Keratinocyte (primary cell): ENCODE data around the gene TRMT10C. TPM values are rescaled to one million over a fixed set of nuclear protein-coding genes. Genes with fewer than 3 reads are reported as not detected.
"Not testable (repeated sequence)": the region's sequence is repeated elsewhere in the genome, so short reads cannot be mapped to it uniquely, and the experiment has no call there.

Experiments used
- DNase-seq: peaks from one replicate; pipeline ENCODE4 v3.0.0-alpha.2; 2011; ENCODE audit warnings: low read depth, missing footprints, low spot score
- FAIRE-seq: peaks from 2 replicates; lab custom pipeline; 2011; peaks lifted over from hg19 to GRCh38; lab: Jason Lieb, UNC
- H2AFZ ChIP-seq: 2 replicates; pipeline ENCODE4 v1.6.0; 2012; ENCODE audit warnings: low read length, control low read depth, inconsistent platforms; ENCODE audit not compliant: control insufficient read depth
- H3K27ac ChIP-seq: 2 replicates; pipeline ENCODE4 v1.5.1; 2011; ENCODE audit warnings: low read length; ENCODE audit not compliant: control insufficient read depth, insufficient read depth
- H3K27me3 ChIP-seq: 3 replicates; pipeline ENCODE4 v1.6.0; 2011; ENCODE audit warnings: low read length; ENCODE audit not compliant: control insufficient read depth, insufficient read depth; ENCODE audit errors: extremely low read depth
- H3K36me3 ChIP-seq, 2 experiments: 2 replicates in 1 of 2; 3 replicates in 1 of 2; pipeline ENCODE4 v1.5.1; 2011; ENCODE audit warnings: low read length in 2 of 2, mild to moderate bottlenecking in 1 of 2; ENCODE audit not compliant: control insufficient read depth in 2 of 2, insufficient read depth in 2 of 2; ENCODE audit errors: extremely low read depth in 1 of 2
- H3K4me1 ChIP-seq: 3 replicates; pipeline ENCODE4 v1.5.1; 2011; ENCODE audit warnings: low read length; ENCODE audit not compliant: control insufficient read depth, insufficient read depth; ENCODE audit errors: extremely low read depth
- H3K4me2 ChIP-seq: 3 replicates; pipeline ENCODE4 v1.6.0; 2011; ENCODE audit warnings: low read depth, low read length; ENCODE audit not compliant: control insufficient read depth, insufficient read depth; ENCODE audit errors: extremely low read depth
- H3K4me3 ChIP-seq, 3 experiments: fragments of 200-600 bp in 1 of 3; sonication (generic) in 1 of 3; 2 replicates in 2 of 3; 3 replicates in 1 of 3; pipeline ENCODE4 v1.5.1; 2011 to 2016; ENCODE audit warnings: low read length in 3 of 3, mild to moderate bottlenecking in 3 of 3, control low read depth in 2 of 3, inconsistent platforms in 1 of 3, low read depth in 1 of 3, mixed read lengths in 1 of 3, mixed run types in 1 of 3, moderate library complexity in 1 of 3; ENCODE audit not compliant: control insufficient read depth in 2 of 3, insufficient read depth in 2 of 3; ENCODE audit errors: extremely low read depth in 1 of 3
- H3K79me2 ChIP-seq: 2 replicates; pipeline ENCODE4 v1.6.0; 2012; ENCODE audit warnings: low read length; ENCODE audit not compliant: control insufficient read depth, insufficient read depth
- H3K9ac ChIP-seq: 3 replicates; pipeline ENCODE4 v1.6.0; 2011; ENCODE audit warnings: low read length; ENCODE audit not compliant: control insufficient read depth, insufficient read depth; ENCODE audit errors: extremely low read depth
- H3K9me1 ChIP-seq: 3 replicates; pipeline ENCODE4 v1.6.0; 2011; ENCODE audit warnings: low read length; ENCODE audit not compliant: control insufficient read depth, insufficient read depth; ENCODE audit errors: extremely low read depth
- H3K9me3 ChIP-seq: 2 replicates; pipeline ENCODE4 v1.5.1; 2012; ENCODE audit warnings: low read depth, low read length; ENCODE audit not compliant: control insufficient read depth
- H4K20me1 ChIP-seq: 3 replicates; pipeline ENCODE4 v1.6.0; 2011; ENCODE audit warnings: low read length; ENCODE audit not compliant: control insufficient read depth, insufficient read depth; ENCODE audit errors: extremely low read depth
- CTCF ChIP-seq, 3 experiments: IDR thresholded peaks in 1 of 3; conservative IDR thresholded peaks in 1 of 3; optimal IDR thresholded peaks in 1 of 3; 2 replicates in 2 of 3; 3 replicates in 1 of 3; pipeline versions ENCODE3 to v1.5.1; 2011; ENCODE audit warnings: low read length in 3 of 3, mild to moderate bottlenecking in 3 of 3, moderate library complexity in 2 of 3, control low read depth in 1 of 3, inconsistent platforms in 1 of 3; ENCODE audit not compliant: insufficient read depth in 2 of 3; ENCODE audit errors: extremely low read depth in 1 of 3
- EZH2 ChIP-seq: IDR thresholded peaks from one replicate; pipeline ENCODE4 v1.6.1; 2012; ENCODE audit warnings: inconsistent platforms, mild to moderate bottlenecking, low read length, moderate library complexity
- dilution Hi-C: fragments of 300-500 bp; cut with MboI; formaldehyde crosslinking; loops from one replicate; pipeline ENCODE4 v1.7.0; 2020; ENCODE audit warnings: low sequenced_read_pairs; ENCODE audit not compliant: extremely low pct_ligation_motif_present
- polyA plus RNA-seq, 5 experiments: library from polyadenylated mRNA; depleted of rRNA in 3 of 5; stranded (reverse) in 3 of 5; stranded (forward) in 1 of 5; unstranded in 1 of 5; fragments of >200 nt; gene quantifications; 1 replicate in 1 of 5; 2 replicates in 3 of 5; 3 replicates in 1 of 5; pipeline versions ENCODE4 v1.2.1 to v1.2.3, GENCODE V29; 2011 to 2012; ENCODE audit warnings: missing spikeins in 2 of 5, low read depth in 1 of 5, low replicate concordance in 1 of 5

TRMT10C gene
- polyA plus RNA-seq, 1 donor (not counting 4 experiments of a cell fraction or from before 2014, with no cell fraction given): 35.5 TPM

- H4K20me1 ChIP-seq: no peaks in the 10 kb centered on the region
- H3K9ac ChIP-seq: no peak overlapping the region
- H3K4me1 ChIP-seq: no peaks in the 10 kb centered on the region
- H3K79me2 ChIP-seq: no peaks in the 10 kb centered on the region
- no peaks in the 10 kb centered on the region for H3K36me3 ChIP-seq
- H3K4me3 ChIP-seq: no peak overlapping the region
- FAIRE-seq (no peak), DNase-seq (no peak)
- dilution Hi-C loops: no loop called here
- no peaks in the 10 kb centered on the region for H3K9me1 ChIP-seq
- no peak for TF ChIP-seq EZH2
- TF ChIP-seq CTCF (optimal IDR thresholded peaks at IDR 0.05 in 1 of 3, IDR thresholded peaks at IDR 0.05 in 1 of 3, conservative IDR thresholded peaks at IDR 0.05 in 1 of 3; ENCODE audit: extremely low read depth in 1 of 3, insufficient read depth in 2 of 3, low read length in 3 of 3): no peak
- H3K9me3 ChIP-seq: no peaks in the 10 kb centered on the region
- H2AFZ ChIP-seq: no peak overlapping the region
- H3K27ac ChIP-seq: no peak overlapping the region
- H3K4me2 ChIP-seq: no peak overlapping the region
- no peaks in the 10 kb centered on the region for H3K27me3 ChIP-seq
These were observed 49.4 kb downstream of the TRMT10C start for GRCh38 chr3:101611023-101611422.

GRCh38 chr3:101613014-101613413 lies 51.3 kb downstream of the TRMT10C start:
- H2AFZ ChIP-seq, H4K20me1 ChIP-seq, DNase-seq, H3K4me2 ChIP-seq, H3K9ac ChIP-seq, H3K27me3 ChIP-seq, dilution Hi-C loops, H3K4me1 ChIP-seq, H3K9me1 ChIP-seq, H3K4me3 ChIP-seq, H3K36me3 ChIP-seq, H3K27ac ChIP-seq, H3K9me3 ChIP-seq, H3K79me2 ChIP-seq, FAIRE-seq: not testable (repeated sequence)

GRCh38 chr3:101615525-101615924 lies 53.9 kb downstream of the TRMT10C start:
- DNase-seq: no peak
- Histone ChIP-seq H3K27me3 (no peaks in the 10 kb centered on the region), H2AFZ (no peak overlapping the region), H3K9me1 (no peaks in the 10 kb centered on the region), H3K9ac (no peak overlapping the region), H3K36me3 (no peaks in the 10 kb centered on the region), H3K4me2 (no peak overlapping the region), H4K20me1 (no peaks in the 10 kb centered on the region), H3K79me2 (no peaks in the 10 kb centered on the region), H3K27ac (no peak overlapping the region), H3K4me3 (no peak overlapping the region), H3K9me3 (no peaks in the 10 kb centered on the region), H3K4me1 (no peaks in the 10 kb centered on the region)
- dilution Hi-C loops: no loop called here
- TF ChIP-seq EZH2: no peak
- no peak for TF ChIP-seq CTCF (optimal IDR thresholded peaks at IDR 0.05 in 1 of 3, IDR thresholded peaks at IDR 0.05 in 1 of 3, conservative IDR thresholded peaks at IDR 0.05 in 1 of 3; ENCODE audit: extremely low read depth in 1 of 3, insufficient read depth in 2 of 3, low read length in 3 of 3)
- FAIRE-seq: no peak
